Suprapubic skin (tissue), 3 donors: ENCODE measurements around the gene HCFC1R1.

ENCODE experiments used
- POLR2AphosphoS5 ChIP-seq, 3 donors: sonication (generic); formaldehyde crosslinking; IDR thresholded peaks; one replicate each; pipeline ENCODE4 v1.6.1; 2017; ENCODE audit warnings: antibody characterized with exemption in 3 of 3
- TF ChIP-seq, protein P1 (sequence below), 2 donors: fragments of 200-600 bp in 1 of 2; fragments of 450-650 bp in 1 of 2; sonication (generic) in 1 of 2; IDR thresholded peaks; one replicate each; pipeline ENCODE4 v1.5.1; 2016 to 2019; ENCODE audit warnings: antibody characterized with exemption in 2 of 2, mild to moderate bottlenecking in 1 of 2, moderate library complexity in 1 of 2

DNA sequence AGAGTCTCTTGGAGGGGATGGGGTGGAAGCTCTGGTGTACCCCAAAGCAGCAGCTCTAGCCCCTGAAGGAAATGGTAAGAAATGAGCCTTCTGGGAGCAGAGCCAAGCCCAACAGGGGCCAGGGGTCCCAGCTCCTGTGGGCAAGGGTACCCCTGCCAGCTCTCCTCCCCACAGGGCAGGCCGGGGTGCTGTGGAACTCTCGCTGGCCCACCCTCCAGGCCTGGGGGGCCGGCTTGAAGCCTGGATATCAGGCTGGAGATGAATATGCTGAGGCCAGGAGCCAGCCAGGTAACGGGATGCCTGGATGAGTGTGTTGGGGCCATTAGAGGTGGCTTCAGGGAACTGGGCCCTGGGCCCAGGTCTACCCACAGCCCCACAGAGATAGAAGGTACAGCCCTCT lies 23.2 kb downstream of the HCFC1R1 start:
- TF ChIP-seq, protein P1, sequence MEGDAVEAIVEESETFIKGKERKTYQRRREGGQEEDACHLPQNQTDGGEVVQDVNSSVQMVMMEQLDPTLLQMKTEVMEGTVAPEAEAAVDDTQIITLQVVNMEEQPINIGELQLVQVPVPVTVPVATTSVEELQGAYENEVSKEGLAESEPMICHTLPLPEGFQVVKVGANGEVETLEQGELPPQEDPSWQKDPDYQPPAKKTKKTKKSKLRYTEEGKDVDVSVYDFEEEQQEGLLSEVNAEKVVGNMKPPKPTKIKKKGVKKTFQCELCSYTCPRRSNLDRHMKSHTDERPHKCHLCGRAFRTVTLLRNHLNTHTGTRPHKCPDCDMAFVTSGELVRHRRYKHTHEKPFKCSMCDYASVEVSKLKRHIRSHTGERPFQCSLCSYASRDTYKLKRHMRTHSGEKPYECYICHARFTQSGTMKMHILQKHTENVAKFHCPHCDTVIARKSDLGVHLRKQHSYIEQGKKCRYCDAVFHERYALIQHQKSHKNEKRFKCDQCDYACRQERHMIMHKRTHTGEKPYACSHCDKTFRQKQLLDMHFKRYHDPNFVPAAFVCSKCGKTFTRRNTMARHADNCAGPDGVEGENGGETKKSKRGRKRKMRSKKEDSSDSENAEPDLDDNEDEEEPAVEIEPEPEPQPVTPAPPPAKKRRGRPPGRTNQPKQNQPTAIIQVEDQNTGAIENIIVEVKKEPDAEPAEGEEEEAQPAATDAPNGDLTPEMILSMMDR (IDR thresholded peaks at IDR 0.05): no peak
- no peak for TF ChIP-seq POLR2AphosphoS5 (IDR thresholded peaks at IDR 0.05)
